Activated gamma-delta T cell treated with Interleukin-2 at 50 U/mL for 16 hours (primary cell): ENCODE results near the gene VRK1.
"Not testable (repeated sequence)": the region's sequence is repeated elsewhere in the genome, so short reads cannot be mapped to it uniquely, and the experiment has no call there.

Experiments used
- DNase-seq: peaks from one replicate; pipeline ENCODE4 v3.0.0-alpha.2; 2020

The VRK1 gene

DNA sequence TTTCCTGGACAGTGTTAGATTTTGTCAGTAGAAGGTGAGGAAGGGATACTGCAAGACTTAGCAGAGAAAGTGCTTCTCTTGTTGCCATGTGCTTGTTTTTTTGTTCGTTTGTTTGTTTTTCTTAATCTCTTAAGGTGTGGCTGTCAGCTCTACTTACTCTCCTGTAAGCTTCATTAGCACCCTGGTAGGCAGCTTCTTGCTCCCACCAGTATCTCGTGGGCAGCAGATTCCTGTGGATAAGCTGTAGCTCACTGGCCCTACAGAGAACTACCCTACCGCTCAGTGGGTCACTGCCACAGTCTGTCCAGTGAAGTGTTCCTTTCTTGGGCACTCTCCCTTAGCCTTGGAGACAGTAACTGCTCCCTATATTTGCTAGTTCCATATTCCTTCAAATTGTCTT is 30.1 kb downstream of the VRK1 start:
- DNase-seq = no peak

DNA sequence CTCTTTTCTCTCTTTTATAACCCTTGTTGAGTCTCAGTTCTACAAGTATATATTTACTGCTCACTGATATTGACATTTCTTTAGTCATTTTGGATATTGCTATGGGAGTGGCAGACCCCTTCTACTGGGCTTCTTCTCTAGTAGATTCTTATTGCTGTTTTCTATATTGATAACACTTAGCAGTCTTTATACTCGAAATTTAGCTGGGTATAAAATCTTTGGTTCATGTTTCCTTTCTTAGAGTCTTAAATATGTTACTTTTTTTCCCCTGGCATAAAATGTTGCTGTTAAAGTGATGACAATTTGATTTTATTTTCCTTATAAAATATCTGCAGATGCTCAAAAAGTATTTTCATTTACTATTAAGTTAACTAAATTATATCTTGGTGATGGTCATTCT is 32.6 kb downstream of the VRK1 start:
- no peak for DNase-seq

DNA sequence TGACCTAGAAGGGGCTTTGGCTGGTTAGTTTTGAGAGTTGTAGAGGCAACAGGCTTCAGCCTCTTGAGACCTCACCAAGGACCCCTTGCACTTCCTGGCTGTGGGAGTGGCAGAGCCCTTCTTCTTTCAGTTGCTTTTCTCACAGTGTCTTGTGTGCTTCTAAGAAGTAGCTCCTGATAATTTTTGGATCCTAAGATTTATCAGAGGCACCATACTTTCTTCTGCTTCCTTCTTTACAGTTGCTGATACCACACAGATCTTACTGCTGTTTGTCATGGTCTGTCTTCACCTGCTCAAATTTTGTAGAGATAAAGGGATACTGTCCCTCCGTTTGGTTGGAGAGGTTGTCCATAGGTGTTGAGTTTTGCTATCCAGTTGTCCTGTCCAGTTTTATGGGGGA is 33.8 kb downstream of the VRK1 start:
- DNase-seq = no peak

DNA sequence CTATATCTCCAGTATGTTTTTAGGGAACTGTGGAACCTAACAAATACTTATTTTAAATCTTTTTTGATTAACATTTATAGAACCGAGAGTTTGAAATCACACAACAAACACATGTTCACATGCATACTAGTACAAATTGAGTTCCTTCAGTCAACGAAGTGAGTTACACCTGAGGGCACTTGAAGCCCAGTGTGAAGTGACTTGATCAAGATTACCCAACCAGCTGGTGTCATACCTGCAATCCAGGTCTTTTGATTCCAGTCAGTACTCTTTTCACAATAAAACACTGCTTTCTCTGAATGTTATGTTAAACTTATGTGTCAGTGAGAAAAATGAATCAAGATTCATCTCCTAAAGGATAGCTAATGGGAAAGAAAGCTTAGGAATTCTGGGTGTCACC is 35.2 kb downstream of the VRK1 start:
- DNase-seq = no peak

DNA sequence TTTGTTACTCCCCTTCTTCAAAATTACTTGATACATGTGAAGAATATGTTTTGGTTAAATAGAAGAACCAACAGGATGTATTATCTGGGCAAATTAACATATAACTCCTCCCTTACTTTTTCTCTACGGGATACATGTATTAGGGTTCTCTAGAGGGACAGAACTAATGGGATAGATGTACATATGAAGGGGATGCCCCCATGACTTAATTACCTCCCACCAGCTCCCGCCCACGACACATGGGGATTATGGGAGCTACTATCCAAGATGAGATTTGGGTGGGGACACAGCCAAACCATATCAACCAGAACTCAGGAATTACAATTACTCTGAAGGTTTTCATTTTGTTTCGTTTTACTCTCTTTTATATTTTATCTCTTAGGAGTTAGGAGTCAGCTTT is 41.3 kb downstream of the VRK1 start:
- DNase-seq = no peak

DNA sequence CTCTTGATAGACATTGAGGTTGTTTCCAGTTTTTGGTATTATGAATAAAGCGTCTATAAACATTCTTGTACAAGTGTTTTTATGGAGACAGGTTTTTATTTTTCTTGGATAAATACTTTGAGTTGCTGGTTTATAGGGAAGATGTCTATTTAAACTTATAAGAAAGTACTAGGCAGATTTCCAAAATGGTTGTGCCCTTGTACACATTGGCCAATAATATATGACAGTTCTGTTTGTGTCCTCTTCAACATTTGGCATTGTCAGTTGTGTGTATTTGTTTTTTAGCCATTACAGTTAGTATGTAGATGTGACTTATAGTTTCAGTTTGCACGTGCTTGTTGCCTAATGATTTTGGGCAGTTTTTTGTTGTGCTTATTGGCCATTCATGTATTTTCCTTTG is 42.1 kb downstream of the VRK1 start:
- DNase-seq = no peak

DNA sequence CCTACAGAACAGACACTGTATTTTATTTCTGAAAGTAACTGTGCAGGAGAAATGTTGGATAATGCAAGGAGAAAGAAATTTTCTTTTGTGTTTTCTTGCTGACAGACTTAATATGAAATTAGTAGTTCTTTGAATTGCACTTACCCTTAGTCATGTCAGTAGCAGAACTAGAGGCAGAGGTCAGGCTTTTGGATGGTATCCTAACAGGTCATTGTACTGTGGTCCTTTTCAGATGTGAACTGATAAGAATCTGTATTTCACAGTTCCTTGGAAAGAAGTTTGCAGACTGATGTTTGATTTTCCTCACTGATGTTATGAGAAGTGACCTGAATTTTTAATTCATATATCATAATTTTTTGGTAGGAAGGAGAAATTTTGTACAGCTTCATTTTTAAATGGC is 46.0 kb downstream of the VRK1 start:
- DNase-seq = no peak

DNA sequence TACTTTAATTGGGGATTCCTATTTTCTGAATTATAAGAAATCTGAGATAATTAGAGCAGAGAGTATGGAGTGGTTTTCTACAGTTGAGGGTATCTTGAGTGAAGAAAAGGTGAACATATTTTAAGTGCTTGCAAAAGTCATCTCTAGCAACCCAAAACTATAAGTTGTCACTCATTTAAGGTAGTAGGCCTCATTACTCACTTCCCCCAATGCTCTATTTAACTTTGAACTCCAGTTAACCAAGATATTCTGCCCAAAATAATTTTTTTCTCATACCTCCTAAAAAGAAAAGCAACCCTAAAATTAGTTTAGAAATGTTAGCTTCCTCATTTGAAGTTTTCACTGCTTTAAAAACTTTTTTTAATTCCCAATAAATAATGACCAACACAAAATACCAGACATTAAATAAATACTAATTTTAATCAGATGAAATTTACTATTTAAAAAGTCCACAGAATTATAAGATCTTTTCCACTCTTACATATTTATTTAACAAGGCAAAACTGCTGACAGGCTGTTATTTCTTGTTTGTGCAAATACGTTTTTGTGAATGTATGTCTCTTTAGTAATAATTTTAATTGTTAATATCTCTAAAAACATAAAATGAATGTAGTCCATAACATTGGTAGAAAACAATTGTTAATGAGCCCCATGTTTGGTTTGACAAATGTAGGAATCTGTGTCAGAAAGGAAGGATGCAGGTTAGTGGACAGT is 47.8 kb downstream of the VRK1 start:
- DNase-seq = no peak

DNA sequence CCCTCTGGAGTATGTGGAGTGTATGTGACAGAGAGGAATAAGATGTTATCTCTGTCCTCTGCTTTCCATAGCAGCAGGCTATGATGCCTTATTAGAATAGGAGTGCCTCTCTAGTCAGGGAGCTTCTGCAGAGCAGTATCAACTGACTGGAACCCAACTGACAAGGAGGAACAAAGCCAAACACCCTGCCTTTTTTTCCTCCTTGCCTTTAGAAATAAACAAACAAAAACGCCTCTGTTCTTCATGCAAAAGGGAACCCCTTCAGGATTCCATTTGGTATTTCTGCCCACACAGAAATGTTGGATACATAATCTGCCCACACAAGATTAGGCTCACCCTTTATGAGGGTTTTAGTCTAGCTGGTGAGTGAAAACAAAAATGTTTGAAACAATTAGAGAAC is 50.3 kb downstream of the VRK1 start:
- DNase-seq = no peak

DNA sequence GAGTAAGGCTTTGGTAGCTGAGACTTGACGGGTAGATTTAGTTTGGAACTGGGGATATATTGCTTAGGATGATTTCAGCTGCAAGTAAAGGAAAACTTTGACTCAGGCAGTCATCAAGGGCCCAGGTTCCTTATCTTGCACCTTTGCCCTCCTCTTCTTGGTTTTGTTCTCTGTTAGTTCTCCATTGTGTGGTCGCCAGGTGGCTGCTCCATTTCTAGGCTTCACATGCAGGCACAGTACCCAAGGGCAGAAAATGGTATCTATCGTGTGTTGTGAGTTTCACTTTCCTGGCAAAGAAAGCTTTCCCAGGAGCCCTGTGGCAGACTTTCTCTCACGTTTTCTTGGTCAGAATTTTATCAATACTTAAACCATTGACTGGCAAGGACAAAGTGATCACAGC is 50.8 kb downstream of the VRK1 start:
- no peak for DNase-seq

DNA sequence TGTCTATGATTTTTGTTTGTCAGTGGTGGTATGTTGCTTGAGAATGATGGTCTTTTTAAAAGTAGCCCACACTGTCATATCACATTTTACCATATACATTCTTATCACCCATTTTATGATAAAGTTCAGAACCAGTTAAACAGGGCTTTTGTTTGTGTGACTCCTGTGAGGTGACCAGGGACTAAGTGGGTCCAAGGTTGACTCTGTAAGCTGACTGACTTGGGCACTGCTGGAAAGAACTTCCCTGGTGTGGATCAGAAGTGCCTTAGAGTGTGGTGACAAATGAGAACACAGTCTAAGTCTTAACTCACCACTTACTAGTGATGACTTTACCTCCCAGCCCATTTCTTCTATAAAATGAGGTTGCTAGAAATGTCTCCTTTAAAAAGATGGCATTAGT is 52.6 kb downstream of the VRK1 start:
- no peak for DNase-seq

DNA sequence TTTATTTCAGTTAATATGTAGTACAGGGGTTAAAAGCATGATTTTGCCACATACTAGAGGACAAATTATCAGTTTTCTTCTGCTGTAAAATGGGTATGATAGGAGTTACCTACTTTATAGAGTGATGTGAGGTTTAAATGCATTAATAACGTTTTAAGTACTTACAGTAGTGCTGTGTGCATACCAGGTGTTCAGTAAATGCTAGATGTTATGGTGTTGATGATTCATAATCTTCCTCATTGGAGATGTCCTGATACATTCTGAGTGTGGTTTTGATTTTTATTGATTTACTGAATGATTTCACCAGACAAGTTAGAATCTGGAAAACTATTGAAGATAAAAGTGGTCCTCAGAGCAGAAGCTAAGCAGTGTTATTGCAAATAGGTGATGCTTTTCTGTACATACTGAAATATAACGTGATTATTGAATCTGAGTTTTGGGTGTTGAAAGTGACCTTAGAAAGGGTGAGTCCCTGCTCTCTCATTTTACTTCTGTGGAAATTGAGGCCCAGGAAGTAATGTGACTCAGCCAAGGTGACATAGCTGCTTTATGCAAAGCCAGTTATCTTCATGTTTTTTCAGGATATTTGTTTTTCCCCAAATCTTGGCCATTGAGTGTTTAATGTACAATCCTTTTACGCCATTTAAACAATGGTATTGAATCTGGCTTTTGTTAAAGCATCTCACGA is 54.7 kb downstream of the VRK1 start:
- DNase-seq = no peak

DNA sequence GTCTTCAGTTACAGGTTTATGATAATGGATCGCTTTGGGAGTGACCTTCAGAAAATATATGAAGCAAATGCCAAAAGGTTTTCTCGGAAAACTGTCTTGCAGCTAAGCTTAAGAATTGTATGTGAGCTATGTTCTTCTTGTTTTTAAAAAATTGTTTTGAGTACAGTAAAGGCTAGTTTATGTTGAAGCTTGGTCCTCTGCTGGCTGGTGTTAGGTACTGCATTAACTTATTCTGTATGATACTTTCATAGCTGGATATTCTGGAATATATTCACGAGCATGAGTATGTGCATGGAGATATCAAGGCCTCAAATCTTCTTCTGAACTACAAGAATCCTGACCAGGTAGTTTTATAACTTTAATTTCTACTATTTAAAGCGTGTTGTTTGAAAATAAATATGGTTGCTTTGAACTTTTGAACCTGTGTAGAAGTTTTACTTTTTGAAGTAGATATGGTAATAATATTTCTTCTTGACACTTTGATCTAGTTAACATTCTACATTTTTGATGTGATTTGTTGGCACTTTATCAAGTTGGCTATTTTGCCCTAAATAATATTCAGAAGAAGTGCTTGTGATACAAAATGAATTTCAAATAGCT is 55.7 kb downstream of the VRK1 start:
- no peak for DNase-seq

DNA sequence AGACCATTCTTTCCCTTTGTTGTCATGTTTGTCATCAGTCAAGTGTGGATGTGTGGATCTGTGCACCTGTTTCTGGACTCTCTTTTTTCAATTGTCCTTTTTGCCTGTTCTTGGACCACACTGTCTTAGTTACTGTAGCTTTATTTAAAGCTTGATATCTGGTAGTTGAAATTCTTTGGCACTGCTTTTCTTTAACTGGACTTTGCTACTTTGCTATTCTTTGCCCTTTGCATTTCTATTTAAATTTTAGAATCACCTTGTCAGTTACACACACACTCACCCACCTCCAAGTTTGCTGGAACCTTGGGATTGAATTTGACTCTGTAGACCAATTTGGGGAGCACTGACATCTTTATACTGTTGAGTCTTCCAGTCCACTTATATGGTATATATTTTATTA is 61.5 kb downstream of the VRK1 start:
- no peak for DNase-seq

DNA sequence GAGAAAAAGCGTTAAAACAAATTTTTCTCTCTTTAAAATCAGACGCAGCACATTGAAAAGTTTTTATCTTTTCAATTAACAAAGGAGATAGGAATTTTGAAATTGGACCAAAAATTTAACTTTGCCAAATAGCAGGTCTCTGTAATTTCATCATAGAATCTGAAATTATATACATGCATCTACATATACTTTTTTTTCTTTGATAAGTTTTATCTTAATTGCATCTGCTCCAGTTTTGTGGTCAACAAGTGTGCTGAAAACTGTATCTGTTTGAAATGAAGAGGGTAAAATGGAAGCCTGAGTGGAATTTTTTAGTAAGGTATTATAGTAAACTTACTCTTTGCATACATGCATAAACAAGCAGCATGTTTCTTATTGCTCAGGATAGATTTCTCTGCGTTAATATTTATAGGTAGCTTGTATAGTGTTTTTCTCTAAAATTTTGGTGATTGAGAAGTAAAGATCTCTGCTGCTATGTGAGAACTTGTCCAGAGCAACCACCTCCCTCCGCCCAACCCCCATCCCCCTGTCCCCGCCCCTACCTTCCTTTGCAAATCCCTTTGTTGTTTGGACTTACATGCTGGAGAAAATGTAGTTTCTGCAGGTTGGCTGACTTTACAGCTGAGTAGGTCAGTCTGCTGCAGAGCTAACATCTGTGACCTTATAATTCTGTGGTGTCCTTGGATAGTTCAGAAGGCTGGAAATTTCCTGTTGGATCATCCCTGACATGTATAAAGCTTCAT is 64.6 kb downstream of the VRK1 start:
- no peak for DNase-seq

DNA sequence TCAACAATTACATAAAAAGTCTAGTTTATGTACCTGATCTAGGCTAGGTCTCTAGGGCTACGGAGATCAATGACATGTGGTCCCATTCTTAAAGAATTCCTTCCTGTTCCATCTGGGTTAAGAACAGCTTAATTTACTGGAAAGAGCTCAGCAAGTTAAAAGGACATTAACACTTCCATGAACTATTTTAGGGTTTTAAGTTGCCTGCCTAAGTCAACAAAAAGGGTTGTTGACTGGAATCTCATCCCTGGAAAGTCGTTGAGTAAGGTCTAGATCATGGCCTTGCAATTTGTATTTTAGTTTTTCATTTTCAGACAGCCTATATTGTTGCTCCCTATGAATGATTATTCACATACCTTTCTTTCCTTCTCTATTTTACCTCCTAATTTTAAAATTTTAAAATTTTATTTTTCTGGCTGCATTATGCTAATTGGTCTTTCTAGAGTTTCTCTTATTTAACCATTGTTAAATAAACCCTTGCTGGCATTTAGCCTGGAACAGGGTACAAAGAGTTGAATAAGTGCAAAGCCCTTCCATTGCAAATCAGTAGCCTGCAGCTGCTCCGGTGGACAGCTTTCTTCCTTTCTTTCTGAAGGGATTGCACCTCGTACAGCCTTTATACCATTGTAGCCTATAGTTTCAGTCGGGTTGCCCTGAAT is 66.3 kb downstream of the VRK1 start:
- DNase-seq = no peak

DNA sequence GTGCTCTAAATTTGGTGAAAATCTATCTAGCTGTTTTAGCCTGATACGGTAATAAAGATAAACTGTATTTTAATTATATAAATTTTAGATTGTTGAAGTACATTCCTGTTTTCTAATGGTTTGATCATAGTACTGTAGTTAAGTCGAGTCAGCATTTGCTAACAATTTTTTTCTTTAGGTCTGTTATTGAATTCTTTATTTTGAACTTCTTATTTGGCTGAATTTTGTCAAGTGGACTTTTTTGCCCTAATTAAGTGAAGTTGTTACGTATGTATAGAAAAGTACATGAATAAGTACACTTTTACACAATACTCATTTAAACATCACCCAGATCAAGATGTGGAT is 66.8 kb downstream of the VRK1 start:
- no peak for DNase-seq

DNA sequence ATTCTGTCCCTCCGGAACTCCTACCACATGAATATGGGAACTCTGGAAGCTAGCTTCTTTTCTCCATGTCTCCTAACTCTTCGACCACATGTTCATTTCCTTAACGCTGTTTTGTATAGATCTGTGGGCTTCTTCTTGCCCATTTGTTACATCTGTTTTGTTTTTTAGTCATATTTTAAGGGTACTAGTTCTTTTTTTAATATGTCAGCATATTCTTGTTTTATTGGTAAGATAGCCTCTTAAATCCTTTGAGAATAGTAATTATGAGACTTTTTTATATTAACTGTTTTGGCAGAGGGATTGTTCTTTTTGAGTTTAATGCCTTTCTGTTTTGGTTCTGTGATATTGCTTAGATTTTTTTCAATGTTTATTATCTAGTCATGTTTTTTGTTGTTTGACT is 70.5 kb downstream of the VRK1 start:
- DNase-seq = no peak

DNA sequence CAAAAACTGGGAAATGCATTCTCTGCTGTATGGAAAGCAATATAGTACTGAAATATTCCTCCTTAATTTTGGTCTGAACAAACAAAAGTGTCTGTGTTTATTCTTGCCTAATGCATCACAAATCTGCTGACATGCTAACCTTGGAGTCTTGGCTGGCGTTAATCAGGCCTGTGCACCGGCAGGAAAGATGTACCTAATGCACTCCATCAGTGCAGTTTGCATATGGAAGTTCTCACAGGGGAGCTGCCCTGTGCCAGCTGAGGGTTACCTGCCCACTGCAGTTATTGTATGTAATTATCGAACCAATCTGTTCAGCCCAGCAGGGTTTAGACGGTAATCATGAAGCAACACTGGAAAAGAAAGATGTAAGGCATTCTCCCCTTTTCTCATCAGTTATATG is 76.9 kb downstream of the VRK1 start:
- no peak for DNase-seq

DNA sequence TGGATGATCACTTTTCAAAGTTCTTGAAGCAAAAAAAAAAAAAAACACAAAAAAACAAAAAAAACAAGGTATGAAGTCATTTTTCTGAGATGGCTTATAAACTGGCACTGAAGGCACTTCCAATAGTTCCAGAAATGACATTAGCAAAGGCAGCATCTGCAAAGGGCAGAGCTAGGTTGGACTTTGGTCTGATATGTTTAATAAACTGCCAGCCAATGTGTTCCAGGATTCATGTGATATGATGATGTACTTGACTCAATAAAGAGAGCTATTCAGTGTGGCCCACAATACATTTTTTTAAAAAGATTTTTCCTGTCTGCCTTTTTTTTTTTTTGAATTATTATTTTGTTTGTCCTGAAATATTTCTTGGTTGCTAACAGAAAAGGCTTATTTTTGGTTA is 79.6 kb downstream of the VRK1 start:
- DNase-seq = no peak

DNA sequence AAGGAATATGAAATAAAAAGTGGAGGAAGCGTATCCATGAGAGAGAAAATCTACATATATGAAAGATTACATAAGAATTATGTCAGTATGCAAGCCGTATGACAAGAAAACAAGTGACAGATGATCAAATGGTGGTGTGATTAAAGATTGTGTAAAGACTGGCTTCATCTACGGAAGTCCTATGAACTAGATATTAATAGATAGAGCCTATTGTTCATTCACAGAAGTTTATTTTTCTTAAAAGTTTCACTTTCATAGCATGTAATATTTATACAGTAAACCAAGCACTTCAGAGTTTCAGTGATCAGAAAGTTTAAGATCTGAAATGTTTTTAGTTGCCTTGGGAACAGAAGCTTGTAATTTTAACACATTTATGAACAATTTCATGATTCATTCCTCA is 84.5 kb downstream of the VRK1 start:
- no peak for DNase-seq

DNA sequence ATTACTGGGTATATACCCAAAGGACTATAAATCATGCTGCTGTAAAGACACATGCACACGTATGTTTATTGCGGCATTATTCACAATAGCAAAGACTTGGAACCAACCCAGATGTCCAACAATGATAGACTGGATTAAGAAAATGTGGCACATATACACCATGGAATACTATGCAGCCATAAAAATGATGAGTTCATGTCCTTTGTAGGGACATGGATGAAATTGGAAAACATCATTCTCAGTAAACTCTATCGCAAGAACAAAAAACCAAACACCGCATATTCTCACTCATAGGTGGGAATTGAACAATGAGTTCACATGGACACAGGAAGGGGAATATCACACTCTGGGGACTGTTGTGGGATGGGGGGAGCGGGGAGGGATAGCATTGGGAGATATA is 86.8 kb downstream of the VRK1 start:
- DNase-seq = not testable (repeated sequence)

DNA sequence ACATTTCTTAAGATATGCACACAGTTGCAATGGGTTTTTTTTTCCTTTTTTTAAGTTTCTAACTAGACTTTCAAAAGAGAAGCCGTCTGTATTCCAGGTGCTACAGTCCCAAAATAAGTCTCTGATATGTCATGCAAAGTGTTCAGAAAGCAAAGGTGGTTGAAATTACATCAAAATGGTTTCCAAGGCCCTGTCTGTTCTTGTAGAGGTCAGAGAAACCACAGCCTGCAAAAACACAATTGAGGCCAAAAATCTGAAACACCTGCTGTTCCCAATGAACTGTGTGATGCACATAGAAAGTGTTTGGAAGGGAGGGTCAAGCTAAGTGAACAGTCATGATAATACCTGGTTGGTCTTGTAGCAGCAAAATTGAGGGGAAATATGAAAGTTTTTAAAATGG is 91.0 kb downstream of the VRK1 start:
- DNase-seq = no peak

DNA sequence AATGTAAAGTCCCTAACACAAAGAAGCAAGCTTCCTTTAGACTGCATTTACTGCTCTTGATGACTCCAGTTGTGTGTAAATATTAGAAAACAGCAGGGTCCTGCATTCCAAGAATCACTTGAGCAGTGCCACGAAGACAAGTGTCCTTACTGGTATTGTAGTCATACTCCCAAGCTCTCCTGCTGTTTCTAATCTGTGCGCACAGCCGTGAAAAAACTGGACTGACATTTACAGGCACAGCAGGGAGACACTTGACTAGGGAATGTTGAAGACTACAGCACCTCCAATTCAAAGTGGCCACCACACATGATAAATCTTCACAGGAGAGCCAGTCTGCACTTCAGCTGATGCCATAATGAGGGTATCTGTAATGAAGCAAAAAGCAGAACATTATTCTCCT is 91.4 kb downstream of the VRK1 start:
- DNase-seq = no peak
